ENCODE data around the gene KPRP. TPM values are rescaled to one million over a fixed set of nuclear protein-coding genes. Genes with fewer than 3 reads are reported as not detected.

The KPRP gene
- total RNA-seq, 2 experiments from 2014 or later = not detected

DNA sequence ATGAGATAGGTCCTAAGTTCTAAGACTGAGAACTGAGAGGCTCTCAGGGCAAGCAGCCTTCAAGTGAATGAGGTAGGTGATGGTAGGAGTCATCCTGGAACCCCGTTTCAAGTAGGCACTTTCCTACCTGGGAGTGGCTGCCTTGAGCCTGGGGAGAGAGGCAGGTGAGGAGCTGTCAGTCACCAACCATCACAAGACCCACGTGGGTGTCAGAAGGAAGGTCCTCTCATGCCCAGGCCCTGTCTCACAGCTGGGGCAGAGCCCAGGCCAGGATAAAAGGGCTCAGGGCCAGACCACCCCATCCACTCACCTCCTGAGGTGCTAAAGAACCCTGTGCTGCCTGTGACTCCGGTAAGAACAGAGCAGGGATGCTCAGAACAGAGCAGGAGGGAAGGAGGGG lies 38.6 kb downstream of the KPRP start, which contains the start of gene LCE1D:
TSS of gene LCE1D (plus strand) at position 301 of the 400 bp plus-strand sequence. CDS start 1,074 bp downstream, outside the sequence.
- no peak within 1 kb of the TSS for H3K27ac Mint-ChIP-seq
- no peaks in the 10 kb centered on the region for H3K36me3 Mint-ChIP-seq
- no peak for DNase-seq
- peaks cover 9% of the 10 kb centered on the region for H3K27me3 Mint-ChIP-seq
- ATAC-seq (ENCODE audit: low read depth) = no peak
- no peak within 1 kb of the TSS for H3K4me3 Mint-ChIP-seq
- no peaks in the 10 kb centered on the region for H3K9me3 Mint-ChIP-seq
- H3K4me1 Mint-ChIP-seq = no peaks in the 10 kb centered on the region
- POLR2A ChIA-PET = no interaction called here

- H3K27me3 Mint-ChIP-seq = peaks cover 5% of the 10 kb centered on the region
- no peaks in the 10 kb centered on the region for H3K4me1 Mint-ChIP-seq
- no peak overlapping the region for H3K27ac Mint-ChIP-seq
- POLR2A ChIA-PET = no interaction called here
- ATAC-seq (ENCODE audit: low read depth) (no peak), DNase-seq (no peak)
- H3K36me3 Mint-ChIP-seq = no peaks in the 10 kb centered on the region
- H3K9me3 Mint-ChIP-seq = no peaks in the 10 kb centered on the region
- H3K4me3 Mint-ChIP-seq = no peak overlapping the region
Observed at GRCh38 chr1:152801333-152801732, 43.5 kb downstream of the KPRP start.

DNA sequence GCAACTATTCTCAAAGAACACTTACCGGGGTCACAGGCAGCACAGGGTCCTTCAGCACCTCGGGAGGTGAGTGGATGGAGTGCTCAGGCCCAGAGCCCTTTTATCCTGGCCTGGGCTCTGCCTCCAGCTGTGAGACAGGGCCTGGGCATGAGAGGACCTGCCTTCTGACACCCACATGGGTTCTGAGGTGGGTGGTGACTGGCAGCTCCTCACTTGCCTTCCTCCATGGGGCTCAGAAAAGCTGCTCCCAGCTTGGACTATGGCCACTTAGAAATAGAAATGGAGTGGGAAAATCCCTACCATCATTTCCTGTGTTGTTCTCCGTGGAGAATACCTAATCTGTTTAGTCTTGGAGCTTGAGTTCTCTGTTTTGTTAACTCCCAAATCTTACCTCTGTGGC lies 48.8 kb downstream of the KPRP start, which contains the start of gene LCE1C:
TSS of gene LCE1C (minus strand) at position 76 of the 400 bp plus-strand sequence. CDS start 1,173 bp downstream, outside the sequence.
- no peak for DNase-seq
- no peak within 1 kb of the TSS for H3K4me3 Mint-ChIP-seq
- H3K4me1 Mint-ChIP-seq = no peaks in the 10 kb centered on the region
- POLR2A ChIA-PET = no interaction called here
- H3K27me3 Mint-ChIP-seq = peaks cover 13% of the 10 kb centered on the region
- H3K9me3 Mint-ChIP-seq = no peaks in the 10 kb centered on the region
- no peak for ATAC-seq (ENCODE audit: low read depth)
- H3K27ac Mint-ChIP-seq = no peak within 1 kb of the TSS
- no peaks in the 10 kb centered on the region for H3K36me3 Mint-ChIP-seq

- DNase-seq = no peak
- H3K4me1 Mint-ChIP-seq = no peaks in the 10 kb centered on the region
- POLR2A ChIA-PET = no interaction called here
- no peaks in the 10 kb centered on the region for H3K36me3 Mint-ChIP-seq
- no peak overlapping the region for H3K4me3 Mint-ChIP-seq
- no peak overlapping the region for H3K27ac Mint-ChIP-seq
- peaks cover 13% of the 10 kb centered on the region for H3K27me3 Mint-ChIP-seq
- no peaks in the 10 kb centered on the region for H3K9me3 Mint-ChIP-seq
- no peak for ATAC-seq (ENCODE audit: low read depth)
Observed at GRCh38 chr1:152811050-152811449, 53.2 kb downstream of the KPRP start.

Other genes starting within 250 kb of the KPRP start
- not detected for gene LCE5A, start 247.2 kb upstream of the KPRP start, total RNA-seq
- not detected for gene CRCT1, start 243.5 kb upstream of the KPRP start, total RNA-seq
- gene LCE3E, start 191.2 kb upstream of the KPRP start, total RNA-seq = not detected
- gene LCE3D, start 177.5 kb upstream of the KPRP start, total RNA-seq = not detected
- gene LCE3C, start 157.8 kb upstream of the KPRP start, total RNA-seq = not detected
- not detected for gene LCE3B, start 144.2 kb upstream of the KPRP start, total RNA-seq
- not detected for gene LCE3A, start 134.9 kb upstream of the KPRP start, total RNA-seq
- gene LCE2D, start 94.6 kb upstream of the KPRP start, total RNA-seq = not detected
- gene LCE2C, start 82.7 kb upstream of the KPRP start, total RNA-seq = not detected
- gene LCE2B, start 71.9 kb upstream of the KPRP start, total RNA-seq = not detected
- not detected for gene LCE2A, start 59.7 kb upstream of the KPRP start, total RNA-seq
- not detected for gene LCE4A, start 49.9 kb upstream of the KPRP start, total RNA-seq
- gene LCE1F, start 17.1 kb downstream of the KPRP start, total RNA-seq = not detected
- gene LCE1E, start 28.2 kb downstream of the KPRP start, total RNA-seq = not detected
- gene LCE1D, start 38.7 kb downstream of the KPRP start, total RNA-seq = not detected
- not detected for gene LCE1C, start 48.6 kb downstream of the KPRP start, total RNA-seq
- not detected for gene LCE1B, start 53.9 kb downstream of the KPRP start, total RNA-seq
- not detected for gene LCE1A, start 69.4 kb downstream of the KPRP start, total RNA-seq
- gene LCE6A, start 84.8 kb downstream of the KPRP start, total RNA-seq = not detected
- gene LCE7A, start 102.0 kb downstream of the KPRP start, total RNA-seq = not detected
- gene SMCP, start 120.3 kb downstream of the KPRP start, total RNA-seq = not detected
- not detected for gene IVL, start 150.5 kb downstream of the KPRP start, total RNA-seq
- not detected for gene SPRR5, start 189.2 kb downstream of the KPRP start, total RNA-seq
- not detected for gene SPRR4, start 212.6 kb downstream of the KPRP start, total RNA-seq
- gene SPRR1A, start 226.1 kb downstream of the KPRP start, total RNA-seq = not detected
- not detected for gene SPRR3, start 243.7 kb downstream of the KPRP start, total RNA-seq